Kidney tubule cell (primary cell): ENCODE measurements around the gene ZNF644.
"Not testable (repeated sequence)": the region's sequence is repeated elsewhere in the genome, so short reads cannot be mapped to it uniquely, and the experiment has no call there.

Experiments used
- DNase-seq: peaks from one replicate; pipeline ENCODE4 v3.0.0-alpha.2; 2018; ENCODE audit warnings: low spot score

Gene ZNF644

DNA sequence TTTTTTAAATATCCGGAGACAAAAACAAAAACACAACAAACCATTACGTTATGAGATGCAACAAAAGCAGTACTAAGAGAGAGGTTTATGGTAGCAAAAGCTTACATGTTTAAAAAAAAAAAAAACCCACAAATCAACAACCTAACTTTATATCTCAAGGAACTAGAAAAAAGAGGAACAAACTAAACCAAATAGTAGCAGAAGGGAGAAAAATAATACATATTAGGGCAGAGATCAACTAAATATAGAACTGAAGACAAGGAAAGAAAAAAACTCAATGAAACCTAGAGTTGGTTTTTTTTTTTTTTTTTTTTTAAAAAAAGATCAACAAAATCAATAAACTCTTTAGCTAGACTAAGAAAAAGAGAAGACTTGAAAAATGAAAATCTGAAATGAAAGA lies 34.9 kb downstream of the ZNF644 start:
- DNase-seq = no peak

DNA sequence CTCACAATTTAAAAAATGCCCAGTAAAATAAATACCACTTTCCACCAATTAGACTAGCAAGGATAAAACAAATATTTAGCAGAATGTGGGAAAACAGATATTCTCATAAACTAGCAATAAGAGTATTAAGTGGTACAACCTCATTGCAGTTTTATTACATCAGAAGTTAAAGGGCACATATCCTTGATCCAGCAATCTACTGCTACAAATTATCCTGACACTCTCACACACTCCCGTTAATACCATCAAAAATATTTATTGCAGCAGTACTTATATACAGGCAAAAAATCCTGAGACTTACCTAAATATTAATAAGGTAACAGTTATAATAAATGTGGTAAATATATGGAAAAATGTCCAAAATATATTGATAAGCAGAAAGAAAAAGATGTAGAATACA lies 44.3 kb downstream of the ZNF644 start:
- no peak for DNase-seq

DNA sequence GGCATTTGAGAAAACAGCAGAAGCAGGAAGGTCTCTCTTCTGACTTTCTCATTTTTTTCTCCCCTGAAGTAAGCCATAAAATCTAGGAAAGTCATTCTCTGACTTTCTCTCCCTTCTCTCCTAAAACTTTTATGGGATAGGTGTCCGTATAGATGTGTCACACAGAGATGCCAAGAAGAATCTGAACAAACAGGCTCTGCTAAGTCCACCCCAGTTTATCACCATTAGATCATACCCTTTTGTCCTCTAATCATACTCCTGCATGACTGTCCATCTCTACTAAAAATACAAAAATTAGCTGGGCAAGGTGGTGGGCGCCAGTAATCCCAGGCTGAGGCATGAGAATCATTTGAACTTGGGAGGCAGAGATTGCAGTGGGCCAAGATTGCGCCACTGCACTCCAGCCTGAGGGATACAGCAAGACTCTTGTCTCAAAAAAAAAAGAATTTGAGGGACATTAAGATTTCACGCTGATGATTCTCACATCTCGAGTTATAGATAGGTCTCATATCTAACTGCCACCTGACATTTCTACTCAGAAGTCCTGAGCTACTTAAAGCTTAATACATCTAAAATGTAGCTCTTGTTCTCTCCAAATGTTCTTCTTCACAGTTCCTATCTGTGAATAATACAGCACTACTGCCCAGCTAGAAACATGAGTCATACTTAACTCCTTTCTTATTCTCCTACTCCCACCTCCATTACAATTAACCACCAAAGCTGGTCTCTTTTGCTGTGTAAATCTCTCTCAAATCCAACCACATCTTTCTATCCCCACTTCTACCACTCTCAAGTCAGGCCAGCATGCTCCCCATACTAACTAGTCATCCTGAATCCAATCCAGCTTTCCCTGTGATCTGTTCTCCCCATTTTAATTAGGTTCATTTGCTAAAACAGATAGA lies 47.7 kb downstream of the ZNF644 start:
- peak; percentile 54 for DNase-seq

DNA sequence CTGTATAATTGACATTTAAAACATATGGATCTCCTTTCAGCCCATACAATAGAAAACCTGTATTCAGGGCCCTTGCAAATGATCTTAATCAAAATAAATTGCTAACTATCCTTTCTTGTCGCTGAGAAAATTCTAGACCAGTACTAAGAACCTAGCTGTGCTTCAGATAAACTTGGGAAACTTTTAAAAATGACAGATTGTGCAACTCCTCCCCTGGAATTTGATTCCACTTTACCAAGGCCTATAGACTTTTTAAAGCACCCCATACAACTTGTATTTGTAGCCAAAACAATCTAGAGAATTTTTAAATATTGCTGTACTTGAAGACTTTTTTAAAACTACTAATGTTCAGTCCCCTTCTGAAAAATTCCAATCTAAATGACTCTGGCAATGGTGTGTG lies 51.6 kb downstream of the ZNF644 start:
- no peak for DNase-seq

DNA sequence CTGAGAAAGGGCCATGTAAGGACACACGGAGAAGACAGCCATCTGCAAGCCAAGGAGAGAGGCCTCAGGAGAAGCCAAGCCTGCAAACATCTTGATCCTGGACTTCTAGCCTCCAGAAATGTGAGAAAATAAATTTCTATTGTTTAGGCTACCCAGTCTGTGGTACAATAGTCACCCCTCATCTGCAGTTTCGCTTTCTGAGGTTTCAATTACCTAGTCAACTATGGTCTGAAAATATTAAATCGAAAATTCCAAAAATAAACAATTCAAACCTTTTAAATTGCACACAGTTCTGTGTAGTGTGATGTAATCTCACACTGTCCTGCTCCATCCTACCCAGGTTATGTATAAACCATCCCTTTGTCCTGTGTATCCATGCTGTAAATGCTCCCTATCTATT lies 52.6 kb downstream of the ZNF644 start:
- no peak for DNase-seq

DNA sequence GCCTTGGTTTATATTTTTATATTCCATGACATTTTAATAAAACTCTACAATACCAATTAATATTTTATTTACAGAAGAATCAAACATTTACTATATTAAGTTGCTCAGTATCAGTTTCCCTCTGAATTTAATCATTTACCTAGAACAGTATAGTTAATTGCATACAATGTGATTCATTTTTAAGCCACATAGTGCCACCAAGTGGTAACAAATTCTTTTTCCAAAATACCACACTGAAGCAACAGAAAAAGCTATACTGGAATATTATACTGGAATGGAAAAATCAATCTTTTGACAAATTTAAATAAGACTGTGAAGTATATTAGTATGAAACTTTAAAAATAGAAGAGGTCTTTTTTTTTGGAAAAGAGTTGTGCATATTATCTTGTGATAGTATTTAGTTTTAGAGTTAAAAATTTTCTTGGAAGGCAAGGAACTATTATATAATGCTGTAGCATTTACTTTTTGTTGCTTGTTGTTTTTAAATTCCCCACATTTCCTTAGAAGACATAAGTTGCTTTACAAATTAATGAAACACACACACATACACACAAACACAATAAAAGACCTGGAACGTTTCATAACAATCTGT lies 57.3 kb downstream of the ZNF644 start:
- DNase-seq = peak; percentile 29

DNA sequence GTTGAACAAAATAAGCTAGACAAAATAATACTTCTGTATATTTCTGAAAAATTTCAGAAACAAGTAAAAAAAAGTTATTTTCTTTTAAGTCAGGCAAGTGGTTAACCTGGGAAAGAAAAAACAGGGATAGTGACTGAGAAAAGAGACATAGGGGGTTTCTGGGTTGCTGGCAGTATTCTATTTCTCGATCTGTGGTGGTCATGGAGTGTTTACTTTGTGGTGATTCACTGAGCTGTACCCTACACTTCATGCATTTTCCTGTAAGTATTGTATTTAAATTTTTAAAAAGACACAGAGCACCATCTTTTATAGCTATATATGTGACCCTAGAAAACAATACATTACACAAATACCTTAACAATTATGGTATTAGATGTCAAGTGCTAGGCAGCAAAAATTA lies 58.2 kb downstream of the ZNF644 start:
- peak; percentile 22 for DNase-seq

DNA sequence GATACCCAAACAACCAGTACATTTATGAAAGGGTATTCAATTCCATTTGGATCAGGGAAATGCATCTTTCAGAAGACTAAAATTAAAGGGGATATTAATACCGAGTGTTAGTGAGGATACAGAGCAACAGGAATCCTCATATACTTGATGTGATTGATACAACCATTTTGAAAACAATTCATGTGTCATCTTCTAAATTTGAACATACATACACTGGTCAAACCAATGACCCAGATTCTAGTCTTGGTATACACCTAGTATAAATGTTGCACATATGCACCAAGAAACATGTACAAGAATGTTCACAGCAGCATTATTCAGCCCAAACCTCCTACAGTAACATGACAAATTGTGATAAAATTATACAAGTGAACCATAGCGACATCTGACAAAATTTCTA lies 58.6 kb downstream of the ZNF644 start:
- no peak for DNase-seq

DNA sequence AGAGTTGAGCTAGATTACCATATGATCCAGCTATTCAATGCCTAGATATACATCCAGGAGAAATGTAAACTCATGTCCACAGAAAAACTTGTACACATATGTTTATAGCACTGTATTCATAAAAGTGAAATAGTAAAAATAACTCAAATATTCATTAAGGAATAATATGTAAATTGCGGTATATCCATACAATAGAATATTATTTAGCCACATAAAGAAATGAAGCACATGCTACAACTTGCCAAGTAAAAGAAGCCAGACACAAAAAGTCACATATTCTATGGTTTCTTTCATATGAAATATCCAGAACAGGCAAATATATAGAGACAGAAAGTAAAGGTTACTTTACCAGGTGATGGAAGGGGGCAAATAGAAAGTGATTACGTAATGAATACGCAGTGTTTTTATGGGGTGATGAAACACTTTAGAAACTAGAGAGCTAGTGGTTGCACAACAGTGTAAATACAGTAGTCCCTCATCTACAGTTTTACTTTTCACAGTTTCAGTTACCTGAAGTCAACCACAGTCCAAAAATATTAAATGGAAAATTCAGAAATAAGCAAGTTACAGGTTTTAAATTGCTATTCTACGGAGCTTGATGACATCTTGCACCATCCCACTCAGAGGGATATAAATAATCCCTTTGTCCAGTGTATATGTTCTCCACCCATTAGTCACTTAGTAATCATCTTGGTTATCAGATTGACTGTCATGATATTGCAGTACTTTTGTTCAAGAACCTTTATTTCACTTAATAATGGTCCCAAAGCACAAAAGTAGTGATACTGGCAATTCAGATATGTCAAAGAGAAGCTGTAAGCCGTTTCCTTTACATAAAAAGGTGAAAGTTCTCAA lies 62.3 kb downstream of the ZNF644 start:
- no peak for DNase-seq

DNA sequence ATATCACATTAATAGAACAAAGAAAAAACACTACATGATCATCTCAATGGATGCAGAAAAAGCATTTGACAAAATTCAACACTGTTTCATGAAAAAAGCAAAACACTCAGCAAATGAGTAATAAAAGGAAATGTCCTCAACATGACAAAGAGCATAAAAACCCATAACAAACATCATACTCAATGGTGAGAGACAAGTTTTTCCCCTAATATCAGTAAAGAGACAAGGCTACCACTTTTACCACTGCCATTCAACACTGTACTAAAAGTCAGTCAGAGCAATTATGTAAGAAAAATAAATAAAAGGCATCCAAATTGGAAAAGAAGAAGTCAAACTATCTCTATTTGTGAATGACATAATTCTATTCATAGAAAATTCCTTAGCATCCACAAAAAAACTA lies 64.3 kb downstream of the ZNF644 start:
- DNase-seq = no peak

DNA sequence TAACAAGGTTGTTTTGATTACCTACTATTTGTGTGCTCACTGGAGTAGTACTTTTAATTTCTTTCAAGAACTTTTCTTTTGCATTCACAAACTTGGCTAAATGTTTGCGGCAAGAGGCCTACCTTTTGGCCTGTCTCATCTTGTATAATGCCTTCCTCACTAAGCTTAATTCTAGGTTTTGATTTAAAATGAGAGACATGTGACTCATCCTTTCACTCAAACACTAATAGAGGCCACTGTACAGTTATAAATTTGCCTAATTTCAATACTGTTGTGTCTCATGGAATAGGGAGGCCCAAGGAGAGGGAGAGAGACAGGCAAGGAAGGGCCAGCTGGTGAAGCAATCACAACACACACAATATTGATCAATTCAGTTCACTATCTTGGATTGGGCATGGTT lies 66.1 kb downstream of the ZNF644 start:
- DNase-seq = no peak

DNA sequence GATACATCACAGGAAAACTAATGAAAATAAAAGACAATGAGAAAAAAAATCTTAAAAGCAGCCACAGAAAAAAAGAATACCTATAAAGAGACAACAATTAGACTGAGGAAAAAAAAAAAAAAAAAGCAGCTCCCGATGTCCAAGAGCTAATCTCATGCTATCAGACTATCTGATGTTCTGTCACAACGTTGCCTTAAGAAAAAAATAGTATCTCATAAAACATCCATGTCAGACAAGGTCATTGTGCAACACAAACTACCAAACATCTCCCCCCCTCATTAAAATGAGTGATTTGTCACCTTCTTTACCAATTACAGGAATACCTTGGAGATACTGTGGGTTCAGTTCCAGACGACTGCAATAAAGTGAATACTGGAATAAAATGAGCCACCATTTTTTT lies 68.9 kb downstream of the ZNF644 start:
- DNase-seq = no peak

DNA sequence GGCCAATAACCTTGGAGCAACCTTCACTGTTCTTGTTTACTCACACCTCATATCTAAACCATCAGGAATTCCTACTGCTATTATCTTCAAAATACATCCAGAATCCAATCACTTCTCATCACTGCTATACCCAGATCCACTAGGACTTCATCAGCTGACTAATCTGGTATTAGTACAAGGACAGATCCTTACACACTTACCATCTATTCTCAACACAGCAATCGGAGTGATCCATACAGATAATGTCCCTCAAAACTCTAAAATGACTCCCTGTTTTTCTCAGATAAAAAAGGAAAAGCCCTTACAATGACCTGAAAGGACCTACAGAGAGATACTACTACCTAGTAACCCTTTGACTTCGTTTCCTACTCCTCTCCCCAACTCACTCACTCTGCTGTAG lies 70.8 kb downstream of the ZNF644 start:
- no peak for DNase-seq

DNA sequence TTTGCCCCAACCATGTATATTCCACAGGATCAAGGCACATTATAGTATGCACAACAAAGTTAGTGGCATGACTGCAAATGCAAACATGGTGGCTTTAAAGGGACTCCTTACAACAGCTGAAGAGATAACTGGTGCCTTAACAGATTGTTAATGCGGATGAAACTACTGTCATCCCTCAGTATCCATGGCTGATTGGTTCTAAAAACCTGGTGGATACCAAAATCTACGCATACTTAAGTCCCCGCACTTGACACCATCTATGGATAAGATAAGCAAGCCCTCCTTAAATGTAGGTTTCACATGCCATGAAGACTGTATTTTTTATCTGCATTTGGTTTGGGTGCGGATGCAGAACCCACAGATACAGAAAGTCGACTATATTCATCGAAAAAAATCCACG lies 73.5 kb downstream of the ZNF644 start:
- DNase-seq = no peak

DNA sequence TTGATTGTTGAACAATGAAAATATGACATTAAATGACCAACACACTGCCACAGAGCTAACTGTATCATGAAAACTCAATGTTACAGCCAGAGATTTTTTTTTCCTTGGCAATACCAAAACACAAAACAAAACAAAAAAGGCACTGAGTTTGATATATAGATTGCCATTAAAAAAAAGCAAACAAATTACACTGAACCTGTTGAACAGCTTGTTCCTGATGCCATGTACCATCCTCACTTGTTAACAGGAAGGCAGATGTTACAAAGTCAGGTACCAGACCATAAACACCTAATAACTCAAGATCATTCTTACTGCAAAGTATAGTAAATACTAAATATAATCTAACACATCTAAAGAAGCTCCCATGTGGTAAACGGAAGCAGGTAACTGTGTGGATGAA lies 75.2 kb downstream of the ZNF644 start:
- no peak for DNase-seq

DNA sequence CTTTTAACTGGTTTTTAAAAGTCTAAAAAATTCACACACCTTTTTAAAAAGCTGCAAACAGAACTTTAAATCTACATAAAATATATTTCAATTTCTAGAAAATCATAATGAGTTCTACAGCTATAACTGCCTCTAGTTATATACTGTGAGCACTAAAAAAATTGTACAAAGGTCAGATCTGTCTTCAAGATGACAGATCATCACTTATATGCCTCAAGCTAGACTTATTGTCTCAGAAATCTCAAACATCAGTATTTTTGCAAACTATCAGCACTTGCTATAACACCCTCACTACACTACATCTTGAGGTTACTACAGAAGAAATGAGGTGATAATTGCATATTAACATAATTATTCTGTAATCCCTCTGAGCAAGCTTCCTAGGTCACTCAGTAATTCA lies 76.5 kb downstream of the ZNF644 start:
- no peak for DNase-seq

DNA sequence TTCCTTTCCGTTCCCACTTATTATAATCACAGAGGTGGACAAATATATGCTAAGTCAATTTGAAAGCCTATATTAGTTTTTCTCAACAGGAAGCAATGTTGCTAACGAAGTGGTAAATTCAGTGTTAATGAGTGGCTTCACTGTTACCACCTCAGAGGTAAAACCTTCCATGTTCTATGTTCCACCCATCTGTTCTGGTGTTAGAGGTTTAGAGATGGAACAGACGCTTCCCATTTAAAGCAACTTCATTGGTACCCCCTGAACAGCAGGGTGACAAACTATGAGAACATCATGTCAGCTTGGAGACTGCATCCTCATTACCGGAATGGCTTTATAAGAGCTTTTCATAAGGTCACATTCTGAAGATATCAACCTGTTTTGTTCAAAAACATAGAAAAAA lies 77.9 kb downstream of the ZNF644 start:
- DNase-seq = no peak

DNA sequence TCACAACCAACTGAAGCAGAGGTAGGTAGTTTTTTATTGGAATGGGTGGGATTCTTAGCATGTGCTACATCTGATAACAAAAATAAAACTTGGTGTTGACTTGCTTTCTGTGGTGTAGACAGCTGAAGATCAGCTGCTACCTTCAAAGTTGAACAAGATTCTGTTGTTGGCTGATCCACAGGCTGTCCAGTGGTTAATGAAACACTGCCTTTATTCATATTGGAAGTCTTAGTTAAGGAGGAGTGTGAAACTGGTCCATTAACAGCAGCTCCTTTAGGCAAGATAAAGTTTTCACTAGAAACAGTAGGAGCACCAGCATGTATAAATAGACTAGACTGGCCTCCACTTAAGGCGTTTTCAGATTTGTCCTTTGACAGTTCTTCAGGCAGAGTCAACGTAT lies 81.1 kb downstream of the ZNF644 start:
- no peak for DNase-seq

DNA sequence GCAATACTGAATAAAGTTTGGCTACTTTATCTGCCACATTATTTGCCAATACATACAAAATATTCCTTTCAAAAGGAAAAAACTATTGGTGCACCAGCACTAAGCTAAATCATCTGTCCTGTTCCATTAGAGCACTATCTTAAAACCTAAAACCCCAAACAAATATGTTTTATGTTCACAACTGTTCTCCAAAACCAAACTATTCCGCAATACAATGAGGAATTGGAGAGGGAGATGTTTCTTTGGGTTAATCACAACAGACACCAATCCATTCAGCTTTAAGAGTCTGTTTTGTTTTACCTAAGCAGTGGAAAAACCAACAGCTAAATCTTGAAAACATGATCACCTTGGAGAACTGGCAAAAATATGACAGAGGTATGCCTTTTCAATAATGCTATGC lies 85.1 kb downstream of the ZNF644 start:
- DNase-seq = no peak

DNA sequence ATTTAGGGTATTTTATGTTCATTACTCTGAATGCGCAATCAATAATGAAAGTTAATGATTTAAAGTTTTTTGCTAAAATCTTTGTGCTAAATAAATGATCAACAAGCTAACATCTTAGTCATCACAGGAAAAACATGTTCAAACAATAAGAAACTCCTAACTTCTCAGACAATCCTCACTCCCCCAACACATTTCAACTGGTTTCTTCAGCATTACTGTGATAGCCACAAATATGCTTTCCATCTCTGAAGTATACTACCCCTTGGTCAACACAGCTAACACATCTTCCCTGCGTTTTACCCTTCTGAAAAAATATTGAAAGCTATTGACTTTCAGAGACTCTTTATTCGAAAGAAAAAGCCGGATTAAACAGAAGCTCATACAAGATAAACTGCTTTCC lies 85.8 kb downstream of the ZNF644 start:
- no peak for DNase-seq

DNA sequence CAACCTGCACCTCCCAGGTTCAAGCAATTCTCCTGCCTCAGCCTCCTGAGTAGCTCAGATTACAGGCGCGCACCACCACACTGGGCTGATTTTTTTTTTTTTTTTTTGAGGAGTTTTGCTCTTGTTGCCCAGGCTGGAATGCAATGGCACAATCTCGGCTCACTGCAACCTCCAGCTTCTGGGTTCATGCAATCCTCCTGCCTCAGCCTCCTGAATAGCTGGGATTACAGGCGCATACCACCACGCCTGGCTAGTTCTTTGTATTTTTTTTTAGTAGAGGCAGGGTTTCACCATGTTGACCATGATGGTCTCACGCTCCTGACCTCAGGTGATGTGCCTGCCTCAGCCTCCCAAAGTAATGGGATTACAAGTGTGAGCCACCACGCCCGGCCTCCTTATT lies 93.6 kb downstream of the ZNF644 start:
- DNase-seq = not testable (repeated sequence)

DNA sequence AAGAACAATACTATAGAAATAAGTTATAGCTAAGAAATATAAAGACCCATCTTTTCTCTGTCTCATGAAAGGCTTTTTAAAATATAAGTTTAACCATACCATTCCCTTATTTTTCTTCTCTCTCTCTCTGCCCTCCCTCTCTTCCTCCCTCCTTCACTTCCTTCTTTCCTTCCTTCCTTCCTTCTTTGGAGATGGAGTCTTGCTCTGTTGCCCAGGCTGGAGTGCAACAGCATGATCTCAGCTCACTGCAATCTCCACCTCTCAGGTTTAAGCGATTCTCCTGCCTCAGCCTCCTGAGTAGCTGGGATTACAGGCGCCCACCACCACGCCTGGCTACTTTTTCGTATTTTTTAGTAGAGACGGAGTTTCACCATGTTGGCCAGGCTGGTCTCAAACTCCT lies 94.2 kb downstream of the ZNF644 start:
- not testable (repeated sequence) for DNase-seq

DNA sequence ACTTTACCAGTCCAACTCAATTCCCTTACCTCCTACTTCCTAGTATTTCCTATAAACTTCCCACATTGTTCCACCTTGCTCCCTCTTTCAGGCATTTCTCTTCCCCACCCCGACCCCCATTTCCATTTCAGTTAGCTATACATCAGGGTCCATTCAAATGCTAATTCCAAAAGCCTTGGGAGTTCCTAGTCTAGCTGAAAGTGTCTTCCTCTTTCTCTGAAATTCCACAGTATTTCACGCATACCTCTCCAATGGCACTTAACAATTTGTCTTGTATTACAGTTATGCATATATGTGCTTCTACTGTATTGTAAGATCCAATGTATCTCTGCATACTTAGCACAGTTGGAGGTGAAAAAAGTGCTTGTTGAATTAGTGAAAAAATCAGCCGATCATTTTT lies 94.9 kb downstream of the ZNF644 start:
- no peak for DNase-seq
